Astrocyte (in vitro differentiated cells and primary cell): ENCODE results near the gene MDP1.

ENCODE experiments used
- CTCF ChIP-seq: IDR thresholded peaks from 2 replicates; pipeline ENCODE4 v1.5.1; 2011; ENCODE audit warnings: low read depth, mild to moderate bottlenecking, inconsistent platforms, low read length, moderate library complexity; ENCODE audit not compliant: insufficient read depth
- EZH2 ChIP-seq: IDR thresholded peaks from 2 replicates; pipeline ENCODE4 v1.6.1; 2012; ENCODE audit warnings: mild to moderate bottlenecking, low read length, inconsistent platforms; ENCODE audit not compliant: insufficient read depth

- no peak for TF ChIP-seq CTCF
- no peak for TF ChIP-seq EZH2
Measured at GRCh38 chr14:24219080-24219479, 3.2 kb upstream of the MDP1 start.
